HG03469 (cell line): ENCODE data around the gene PTPRK.
A peak's percentile ranks its signal among the peaks of the same experiment; 100 is the strongest.

Experiments
- ATAC-seq: cut with Tn5 transposase; IDR thresholded peaks from one replicate; pipeline ENCODE4 v1.9.1; 2021; ENCODE audit warnings: mild to moderate bottlenecking, moderate library complexity, moderate number of reproducible peaks; ENCODE audit not compliant: unreplicated experiment

The PTPRK gene

DNA sequence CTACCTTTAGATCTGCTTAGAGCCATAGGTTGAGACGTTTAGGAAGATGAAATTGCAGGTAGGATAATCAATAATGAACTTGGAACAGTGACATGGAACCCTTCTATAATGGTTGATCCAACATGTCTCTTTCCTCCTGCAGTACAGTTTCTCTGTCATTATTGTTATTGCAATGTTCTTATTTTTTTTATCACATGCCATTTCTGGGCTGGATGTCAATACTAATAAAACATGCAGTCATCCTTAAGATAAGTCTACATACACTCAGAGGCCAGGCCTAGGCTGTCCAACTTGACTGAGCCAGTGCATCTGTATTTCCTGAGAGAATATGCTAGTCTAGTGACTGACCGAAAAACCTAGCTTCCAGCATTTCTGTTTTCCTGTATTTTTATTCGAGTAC lies 544.3 kb downstream of the PTPRK start:
- no peak for ATAC-seq

DNA sequence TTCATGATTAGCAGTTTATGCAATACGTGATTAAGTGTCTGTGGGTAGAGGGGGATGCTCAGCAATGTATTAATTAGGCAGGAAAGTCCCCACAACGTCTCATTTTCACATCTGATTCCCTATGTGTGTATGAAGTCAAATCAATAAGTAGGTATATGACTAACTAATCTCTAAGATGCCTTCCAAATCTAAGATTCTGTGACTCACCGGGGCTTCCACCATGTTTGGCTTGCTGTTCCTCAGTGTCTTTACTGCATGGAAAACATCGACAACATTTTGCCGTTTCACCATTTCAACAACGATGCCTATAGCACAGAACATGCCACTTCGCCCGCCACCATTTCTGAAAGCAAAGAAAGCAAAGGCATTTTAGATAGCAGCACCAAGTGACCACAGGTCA lies 547.6 kb downstream of the PTPRK start:
- ATAC-seq: no peak

DNA sequence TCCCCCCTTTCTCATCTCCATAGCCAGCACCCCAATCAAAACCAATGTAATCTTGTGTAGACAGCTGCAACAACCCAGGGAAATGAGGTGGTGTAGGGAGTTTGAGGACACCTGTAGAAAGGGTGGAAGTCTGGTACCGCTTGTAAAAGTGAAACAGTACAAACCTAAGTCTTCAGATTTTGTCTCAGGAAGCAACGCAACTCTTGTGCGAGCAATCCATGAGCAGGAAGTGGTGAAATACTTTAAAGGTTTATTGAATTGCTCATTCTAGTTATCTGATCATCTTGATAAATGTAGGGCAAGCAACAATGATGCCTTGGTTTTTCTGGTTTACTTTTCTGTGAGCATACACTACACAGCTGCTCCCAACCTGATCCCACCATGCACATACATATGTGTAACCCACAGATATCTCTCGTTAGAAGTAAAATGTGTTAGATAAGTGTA lies 548.4 kb downstream of the PTPRK start:
- no peak for ATAC-seq

DNA sequence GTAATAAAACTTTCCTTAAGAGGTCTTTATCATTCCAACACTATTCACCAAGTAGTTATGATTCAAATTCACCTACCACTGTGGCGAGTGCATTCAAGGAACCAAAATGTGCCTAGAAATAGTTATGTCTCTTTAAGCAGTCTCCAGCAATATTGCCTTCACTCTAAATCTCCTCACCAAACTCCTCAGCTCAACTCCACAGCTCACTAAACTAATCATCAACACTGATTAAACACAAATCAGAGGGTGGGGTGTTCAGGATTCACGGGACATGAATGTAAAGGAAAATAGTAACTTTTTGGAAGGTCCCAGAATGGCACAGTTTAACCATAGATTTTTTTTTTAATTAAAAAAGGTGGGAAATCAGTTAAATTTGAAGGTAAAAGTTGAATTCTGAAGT lies 549.0 kb downstream of the PTPRK start:
- ATAC-seq: no peak

DNA sequence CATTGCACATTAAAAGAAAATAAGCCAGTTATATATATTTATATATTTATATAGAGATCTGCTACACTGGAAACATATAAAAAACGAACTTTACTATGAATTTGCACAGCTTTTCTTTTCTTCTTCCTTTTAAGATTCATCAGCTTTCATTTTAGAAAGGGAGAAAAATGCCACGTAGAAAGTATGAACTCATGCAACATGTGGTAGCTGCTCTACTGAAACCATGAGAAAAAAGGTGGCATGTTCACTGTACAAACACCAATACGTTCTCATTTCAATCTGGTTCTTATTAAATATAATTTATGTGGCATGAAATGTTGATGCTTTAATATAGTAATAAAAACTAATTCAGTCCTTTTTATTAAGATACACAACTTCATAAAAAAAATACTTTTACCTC lies 550.7 kb downstream of the PTPRK start:
- no peak for ATAC-seq

DNA sequence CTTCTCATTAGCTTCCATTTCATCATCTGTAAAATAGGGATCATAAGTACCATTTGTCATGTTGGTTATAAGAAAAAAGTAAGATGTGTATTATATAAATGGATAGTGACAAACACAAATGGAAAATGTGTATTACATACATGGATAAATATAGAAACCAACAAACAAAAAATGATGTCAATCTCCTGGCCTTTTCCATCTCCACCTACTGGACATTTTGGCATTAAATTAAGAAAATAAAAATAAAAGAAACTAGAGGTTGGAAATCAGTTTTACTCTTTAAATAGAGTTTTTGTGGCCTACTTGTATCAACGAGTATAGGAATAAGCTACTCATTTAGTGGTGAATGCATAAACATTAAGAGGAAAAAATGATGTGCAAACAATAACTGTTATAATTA lies 552.0 kb downstream of the PTPRK start:
- no peak for ATAC-seq

DNA sequence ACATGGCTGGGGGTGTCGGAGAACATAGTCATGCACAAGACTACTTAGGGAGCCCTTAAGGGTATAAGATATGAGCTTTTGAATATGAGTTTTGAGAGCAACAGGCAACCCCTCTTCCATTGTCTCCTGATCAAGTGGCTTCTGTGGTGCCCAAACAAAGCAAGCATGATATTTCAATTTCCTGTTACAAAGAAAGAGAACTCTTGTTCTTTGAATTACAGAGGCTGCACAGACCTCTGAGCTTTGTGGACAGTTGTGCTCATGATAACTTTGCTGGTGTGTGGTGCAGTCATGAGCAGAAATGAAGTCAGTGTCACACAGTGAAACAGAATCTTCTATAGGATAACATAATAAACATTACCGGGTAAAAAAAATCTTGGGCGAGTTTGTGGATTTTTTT lies 552.7 kb downstream of the PTPRK start:
- ATAC-seq: no peak

DNA sequence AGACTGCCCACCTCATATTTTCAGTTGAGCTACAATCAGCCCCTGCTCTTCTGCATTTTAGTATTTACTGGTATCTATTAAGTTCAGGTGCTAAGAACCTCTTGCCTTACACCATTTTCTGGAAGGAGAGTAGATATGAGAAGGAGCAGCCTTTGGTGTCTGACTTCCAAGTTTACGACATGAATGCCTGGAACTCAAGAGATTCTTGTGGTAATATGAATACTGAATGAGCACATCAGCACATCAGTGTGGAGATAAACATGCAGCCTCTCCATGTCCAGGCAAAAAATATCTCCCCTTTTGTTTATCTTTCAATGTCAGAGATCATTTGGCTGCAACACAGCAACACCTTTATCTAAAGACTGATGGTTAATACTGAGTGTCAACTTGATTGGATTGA lies 553.8 kb downstream of the PTPRK start:
- ATAC-seq: no peak

DNA sequence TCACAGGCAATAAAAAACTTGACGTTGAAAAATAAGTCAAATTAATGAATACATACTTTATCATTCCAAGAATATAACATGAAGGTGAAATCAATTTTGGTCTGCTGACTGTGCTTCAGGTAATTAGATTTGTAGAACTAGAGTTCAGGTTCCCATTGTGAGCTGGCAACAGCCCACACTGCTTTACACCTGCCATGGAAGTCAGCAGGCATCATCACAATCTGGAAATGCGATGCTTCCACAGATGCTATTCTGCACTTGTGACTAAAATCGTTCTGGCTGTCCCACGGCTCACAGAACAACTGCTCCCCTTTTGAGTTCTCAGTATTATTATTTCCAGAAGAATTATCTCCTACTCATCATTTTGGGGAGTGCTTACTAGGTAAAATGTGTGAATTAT lies 556.9 kb downstream of the PTPRK start:
- no peak for ATAC-seq

DNA sequence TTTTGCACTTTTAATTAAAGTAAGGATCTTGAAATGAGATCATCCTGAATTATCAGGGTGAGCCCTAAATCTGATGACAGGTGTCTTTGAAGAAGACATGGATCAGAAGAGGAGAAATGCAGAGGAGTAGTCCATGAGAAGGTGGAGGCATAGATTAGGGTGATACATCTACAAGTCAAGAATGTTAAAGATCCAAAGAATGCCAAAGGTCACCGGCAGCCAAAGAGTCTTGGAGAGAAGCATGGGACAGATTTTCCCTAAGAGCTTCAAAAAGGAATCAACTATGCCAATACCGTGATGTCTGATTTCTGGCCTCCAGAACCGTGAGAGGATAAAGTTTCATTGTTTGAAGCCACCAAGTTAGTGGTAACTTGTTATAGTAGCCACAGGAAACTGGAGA lies 560.5 kb downstream of the PTPRK start:
- ATAC-seq: no peak

DNA sequence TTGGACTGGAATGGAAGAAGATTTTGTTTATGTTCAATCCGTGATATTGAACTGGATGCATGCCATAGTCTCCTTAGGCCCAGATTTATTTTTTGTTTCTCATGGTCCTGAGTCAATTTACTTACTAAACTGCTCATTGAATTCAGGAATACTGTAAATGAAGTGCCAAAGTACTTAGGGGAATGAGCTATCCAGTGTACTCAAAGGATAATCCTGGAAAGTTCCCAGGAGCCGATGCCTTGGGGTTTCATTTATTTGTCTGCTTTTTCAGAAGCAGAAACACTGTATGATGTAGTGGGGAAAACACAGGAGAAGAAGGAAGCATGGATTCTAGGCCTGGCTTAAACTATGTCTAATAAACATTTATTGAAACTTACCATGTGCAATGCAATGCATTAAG lies 563.4 kb downstream of the PTPRK start:
- ATAC-seq: no peak

DNA sequence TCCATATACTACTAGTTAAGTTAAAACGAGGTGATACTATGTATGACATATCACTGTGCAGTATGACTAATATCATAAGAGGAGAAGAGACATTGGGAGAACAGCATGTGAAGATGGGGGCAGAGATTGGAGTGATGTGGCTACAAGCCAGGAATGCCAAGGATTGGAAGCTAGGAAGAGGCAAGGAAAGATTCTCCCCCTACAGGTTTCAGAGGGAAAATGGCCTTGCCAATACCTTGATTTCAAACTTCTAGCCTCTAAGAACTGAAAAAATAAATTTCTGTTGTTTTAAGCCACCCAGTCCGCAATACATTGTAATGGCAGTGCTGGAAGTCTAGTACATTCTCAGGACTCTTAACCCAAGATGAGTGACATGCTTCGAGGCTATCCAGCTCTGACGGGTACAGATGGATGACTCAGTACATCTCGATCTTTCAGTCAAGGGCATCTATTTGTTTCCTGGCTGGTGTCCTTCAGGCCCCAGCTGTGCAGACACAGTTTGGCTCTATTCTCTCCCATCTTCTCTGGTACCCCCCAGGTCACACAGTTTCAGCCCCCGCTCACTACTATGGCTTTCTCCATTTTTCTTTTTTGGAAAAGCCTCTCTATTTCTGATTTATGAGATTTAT lies 564.0 kb downstream of the PTPRK start:
- no peak for ATAC-seq

DNA sequence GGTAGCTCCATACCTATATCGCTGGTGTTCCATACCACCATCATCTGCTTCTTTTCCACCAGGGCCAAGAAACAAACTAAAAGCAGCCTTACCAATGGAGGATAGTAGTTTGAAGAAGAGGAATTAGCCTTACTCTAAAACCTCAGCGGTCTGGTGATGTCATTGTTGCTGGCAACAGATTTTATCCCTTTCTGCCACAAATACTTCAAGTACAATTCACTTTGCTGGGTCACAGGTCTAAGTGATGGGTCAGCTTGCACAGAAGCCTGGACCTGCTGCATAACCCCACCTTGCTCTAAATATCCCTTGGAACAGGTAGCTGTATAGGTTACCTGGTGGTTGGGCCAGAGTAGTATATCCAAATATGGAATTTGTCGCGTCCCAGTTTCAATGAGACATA lies 566.3 kb downstream of the PTPRK start:
- ATAC-seq: no peak

DNA sequence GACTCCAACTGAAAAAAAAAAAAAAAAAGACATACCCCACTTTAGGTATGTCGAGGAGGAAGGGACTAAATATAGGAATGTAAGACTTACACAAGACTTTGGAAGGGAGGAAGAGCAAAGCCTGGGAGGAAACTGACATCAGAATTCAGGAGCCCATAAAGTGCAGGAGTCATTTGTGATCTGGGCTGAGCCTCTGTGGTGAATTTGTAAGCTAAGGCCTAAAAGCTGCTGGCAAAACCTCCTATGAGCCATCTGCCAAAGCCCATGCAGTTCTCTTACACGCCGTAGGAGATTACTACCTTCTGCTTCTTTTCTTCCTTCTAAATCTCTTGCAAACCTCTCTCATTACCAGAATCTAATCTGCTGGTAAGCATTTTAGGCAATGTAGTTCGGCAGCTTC lies 567.6 kb downstream of the PTPRK start:
- no peak for ATAC-seq

DNA sequence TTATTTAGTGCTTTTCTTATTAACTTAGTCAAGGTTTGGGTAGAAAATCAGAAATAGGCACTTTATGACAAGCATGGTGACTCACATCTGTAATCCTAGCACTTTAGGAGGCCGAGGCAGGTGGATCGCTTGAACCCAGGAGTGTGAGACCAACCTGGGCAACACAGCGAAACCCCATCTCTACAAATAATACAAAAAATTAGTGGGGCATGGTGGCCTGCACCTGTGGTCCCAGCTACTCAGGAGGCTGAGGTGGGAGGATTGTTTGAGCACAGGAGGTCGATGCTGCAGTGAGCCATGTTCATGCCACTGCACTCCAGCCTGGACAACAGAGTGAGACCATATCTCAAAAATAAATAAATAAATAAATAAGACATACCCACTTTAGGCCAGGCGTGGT lies 568.2 kb downstream of the PTPRK start:
- ATAC-seq: no peak

DNA sequence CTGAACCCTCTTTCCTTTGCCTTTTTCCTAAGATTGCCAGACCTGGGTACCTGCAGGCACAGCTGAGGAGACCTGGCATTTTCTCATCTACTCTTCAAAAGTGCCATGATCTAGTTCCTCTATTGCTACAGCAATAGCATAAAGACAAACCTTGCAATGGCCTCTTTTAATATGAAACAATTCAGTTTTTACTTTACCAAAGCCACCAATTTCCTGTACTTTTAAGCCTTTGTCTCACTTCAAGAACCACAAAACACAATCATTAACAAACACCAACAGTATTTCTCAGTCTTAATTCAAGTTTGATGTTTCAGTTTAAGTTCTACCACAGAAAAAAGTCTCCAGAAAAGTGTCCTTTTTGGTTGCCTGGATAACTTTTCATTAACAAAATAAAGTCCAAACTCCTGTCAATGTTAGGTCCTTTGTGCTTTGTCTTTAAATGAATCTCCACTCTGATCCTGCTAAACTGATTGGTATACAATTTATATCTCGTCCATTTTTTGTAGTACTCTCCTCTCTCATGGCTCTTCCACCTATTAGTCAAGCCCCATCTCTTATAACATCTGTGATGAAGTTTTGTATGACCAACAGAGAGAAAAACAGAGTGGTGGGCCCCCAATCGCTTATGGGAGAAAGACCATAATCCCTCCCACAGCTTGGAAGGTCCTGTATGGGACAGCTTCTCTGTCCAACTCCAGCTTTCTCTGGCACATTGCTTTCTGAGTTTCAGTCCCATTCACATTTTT lies 569.1 kb downstream of the PTPRK start:
- peak; percentile 82 for ATAC-seq

DNA sequence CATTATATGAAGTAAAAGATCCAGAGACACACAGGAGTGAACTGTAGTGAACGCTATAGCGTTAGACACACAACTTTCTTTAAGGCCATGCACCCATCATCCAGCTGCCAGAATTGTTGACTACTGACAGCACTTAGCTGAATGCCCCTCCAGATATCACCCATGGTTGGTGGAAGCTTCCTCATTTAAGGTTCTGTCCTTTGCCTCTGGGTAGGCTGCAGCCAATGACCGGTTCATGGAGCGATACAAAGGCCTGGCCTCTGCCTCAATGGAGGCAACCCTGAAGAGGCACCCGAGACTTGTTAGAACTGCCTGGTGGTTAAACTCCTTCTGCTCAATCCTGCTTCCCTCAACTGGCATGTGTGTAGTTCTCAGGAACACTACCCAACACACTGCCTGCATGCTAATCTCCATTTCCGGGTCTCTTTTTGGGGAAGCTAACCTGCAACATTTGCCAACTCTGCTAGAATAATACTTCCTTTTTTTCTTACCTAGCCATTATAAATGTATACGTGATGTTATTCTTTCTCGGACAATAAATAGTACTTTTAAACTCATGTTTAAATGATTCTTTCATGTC lies 569.7 kb downstream of the PTPRK start:
- no peak for ATAC-seq

DNA sequence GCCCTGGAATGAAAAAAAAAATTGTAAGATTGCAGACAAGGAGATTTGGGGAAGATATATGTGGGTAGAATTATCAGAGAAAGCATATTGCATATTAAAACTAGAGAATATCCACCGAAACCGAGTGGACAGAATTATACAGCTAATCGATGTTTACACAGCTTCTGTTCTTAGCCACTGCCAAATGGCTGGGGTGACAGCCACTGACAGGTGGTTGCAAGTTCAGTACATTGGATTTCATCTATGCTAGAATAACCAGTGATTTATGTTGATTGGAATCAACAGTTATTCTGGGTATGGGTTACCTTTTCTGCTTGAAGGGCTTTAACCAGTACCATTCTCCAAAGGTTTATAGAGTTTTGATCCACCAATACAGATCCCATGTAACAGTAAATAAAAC lies 571.1 kb downstream of the PTPRK start:
- ATAC-seq: no peak

DNA sequence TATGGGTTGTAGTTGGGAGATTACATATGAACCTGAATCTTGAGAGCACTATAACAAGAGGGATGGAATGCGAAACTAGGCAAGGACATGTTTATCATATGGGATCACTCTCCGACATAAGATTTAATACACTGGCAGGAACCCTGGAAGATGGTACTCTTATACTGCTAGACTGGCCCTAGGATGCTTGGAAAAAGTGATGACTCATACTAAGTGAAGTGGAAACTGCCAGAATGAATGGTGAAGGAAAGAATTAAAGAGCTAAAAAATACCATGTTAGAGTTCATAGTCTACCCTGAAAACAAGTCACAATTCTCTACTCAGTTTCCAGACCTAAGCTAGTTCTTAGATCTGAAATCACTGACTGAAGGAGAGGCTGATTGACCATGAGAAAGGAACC lies 574.0 kb downstream of the PTPRK start:
- no peak for ATAC-seq

DNA sequence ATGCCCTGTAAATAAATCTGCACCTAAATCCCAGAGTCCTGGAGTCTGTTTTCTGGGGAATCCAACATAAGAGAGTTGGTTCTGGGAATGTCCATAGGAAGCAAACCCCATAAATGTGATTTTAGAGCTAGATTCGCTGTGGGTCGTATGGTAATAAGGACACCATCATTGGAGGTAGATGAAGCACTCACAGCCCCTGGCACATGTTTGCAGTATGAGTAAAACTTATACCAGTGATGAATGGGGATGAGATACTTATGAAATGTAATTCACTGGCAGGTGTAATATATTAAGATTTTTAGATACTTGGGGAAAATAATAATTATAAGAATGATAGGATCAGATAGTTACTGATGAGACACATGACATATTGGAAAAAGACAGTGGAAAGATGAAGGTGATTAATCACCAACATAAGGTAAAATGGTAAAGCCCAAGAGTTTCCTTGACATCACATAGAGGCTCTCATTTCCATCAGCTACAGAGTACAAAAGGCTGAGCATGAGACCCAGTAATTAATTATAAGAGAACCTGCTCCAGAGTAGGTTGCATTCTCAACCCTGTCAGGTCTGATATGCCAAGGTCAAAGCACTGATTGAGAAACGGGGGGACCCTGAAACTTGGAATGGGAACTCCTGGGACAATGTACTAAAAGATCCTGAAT lies 574.8 kb downstream of the PTPRK start:
- ATAC-seq: no peak

DNA sequence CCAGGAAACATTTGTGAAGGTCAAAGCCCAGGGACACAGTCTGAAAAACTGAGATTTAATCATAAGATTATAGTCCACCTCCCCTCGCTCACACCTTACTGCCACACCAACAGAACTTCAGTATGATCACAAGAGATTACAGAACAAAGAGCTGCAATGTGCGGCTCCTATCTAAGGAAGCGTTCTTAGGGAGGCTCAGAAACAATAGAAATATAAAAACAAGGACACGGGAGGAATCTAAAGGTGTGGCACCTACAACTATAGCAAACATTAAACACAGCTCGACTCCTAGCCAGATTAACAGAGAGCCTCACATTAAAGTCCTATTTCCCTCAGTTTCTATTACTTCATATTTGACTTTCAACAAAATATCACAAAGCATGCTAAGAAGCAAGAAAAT lies 579.2 kb downstream of the PTPRK start:
- no peak for ATAC-seq
